Endothelial cell of umbilical vein (primary cell): Measurements from ENCODE around the gene KIF19. TPM values are rescaled to one million over a fixed set of nuclear protein-coding genes. Genes with fewer than 3 reads are reported as not detected.

Experiments
- BruUV-seq: library from RNA; stranded (reverse); fragments of 400-500 nt; replicated peaks from 2 replicates; lab custom pipeline; 2021; lab: Mats Ljungman, UMichigan
- CTCF ChIA-PET: fragments of 300-600, 350-600 bp; sonication (Branson Sonifier 250); formaldehyde crosslinking; loops from one replicate; lab custom pipeline; 2021; ENCODE audit warnings: antibody characterized with exemption, inconsistent platforms; lab: Charles Lee
- POLR2A ChIA-PET: fragments of 300-600, 350-600 bp; sonication (Branson Sonifier 250); formaldehyde crosslinking; loops from one replicate; lab custom pipeline; 2021; ENCODE audit warnings: antibody characterized with exemption, inconsistent platforms; lab: Charles Lee
- DNase-seq: peaks from one replicate; pipeline ENCODE4 v3.0.0-alpha.2; 2011; ENCODE audit warnings: low read depth, low spot score
- FAIRE-seq: peaks from 2 replicates; lab custom pipeline; 2011; peaks lifted over from hg19 to GRCh38; lab: Jason Lieb, UNC
- H2AFZ ChIP-seq: 2 replicates; pipeline ENCODE4 v1.6.0; 2012; ENCODE audit warnings: low read depth, low read length, control low read depth, inconsistent platforms
- H3K27ac ChIP-seq: 2 replicates; pipeline ENCODE4 v1.5.1; 2011; ENCODE audit warnings: low read depth, mild to moderate bottlenecking, control low read depth, low read length, moderate library complexity; ENCODE audit not compliant: insufficient read depth
- H3K27me3 ChIP-seq, 2 experiments: 2 replicates each; pipeline versions ENCODE4 v1.6.0 to v1.6.1; 2011; ENCODE audit warnings: low read length in 2 of 2, mixed read lengths in 1 of 2; ENCODE audit not compliant: control insufficient read depth in 2 of 2, insufficient read depth in 2 of 2
- H3K36me3 ChIP-seq, 2 experiments: 2 replicates in 1 of 2; 3 replicates in 1 of 2; pipeline ENCODE4 v1.5.1; 2011; ENCODE audit warnings: low read length in 2 of 2, mild to moderate bottlenecking in 1 of 2, moderate library complexity in 1 of 2; ENCODE audit not compliant: control insufficient read depth in 2 of 2, insufficient read depth in 2 of 2; ENCODE audit errors: extremely low read depth in 1 of 2
- H3K4me1 ChIP-seq: 3 replicates; pipeline ENCODE4 v1.5.1; 2011; ENCODE audit warnings: mild to moderate bottlenecking, low read length; ENCODE audit not compliant: control insufficient read depth, insufficient read depth; ENCODE audit errors: extremely low read depth
- H3K4me2 ChIP-seq: 2 replicates; pipeline ENCODE4 v1.6.1; 2011; ENCODE audit warnings: low read length, control low read depth, mixed read lengths; ENCODE audit not compliant: insufficient read depth
- H3K4me3 ChIP-seq, 3 experiments: fragments of 200-600 bp in 1 of 3; sonication (generic), shearing (Covaris generic) in 1 of 3; replicated peaks in 1 of 3; 2 replicates each; pipeline ENCODE4 v1.5.1; 2011 to 2016; ENCODE audit warnings: control low read depth in 3 of 3, low read length in 3 of 3, mild to moderate bottlenecking in 2 of 3, inconsistent platforms in 1 of 3, low read depth in 1 of 3, moderate library complexity in 1 of 3; ENCODE audit not compliant: insufficient read depth in 1 of 3
- H3K79me2 ChIP-seq: 2 replicates; pipeline ENCODE4 v1.6.0; 2012; ENCODE audit warnings: low read length, inconsistent platforms; ENCODE audit not compliant: control insufficient read depth, insufficient read depth
- H3K9ac ChIP-seq: replicated peaks from 2 replicates; pipeline ENCODE3; 2011; ENCODE audit warnings: low read length, control low read depth; ENCODE audit not compliant: insufficient read depth; ENCODE audit errors: extremely low read depth
- H3K9me1 ChIP-seq: replicated peaks from 3 replicates; pipeline ENCODE4 v1.6.0; 2011; ENCODE audit warnings: mild to moderate bottlenecking, low read length; ENCODE audit not compliant: control insufficient read depth, insufficient read depth; ENCODE audit errors: extremely low read depth
- H3K9me3 ChIP-seq: replicated peaks from 2 replicates; pipeline ENCODE4 v1.5.1; 2012; ENCODE audit warnings: low read length, inconsistent platforms; ENCODE audit not compliant: control insufficient read depth, insufficient read depth
- H4K20me1 ChIP-seq: replicated peaks from 2 replicates; pipeline ENCODE3; 2011; ENCODE audit warnings: mild to moderate bottlenecking, low read length; ENCODE audit not compliant: control insufficient read depth, insufficient read depth; ENCODE audit errors: extremely low read depth
- EZH2 ChIP-seq: IDR thresholded peaks from 2 replicates; pipeline ENCODE4 v1.6.1; 2012; ENCODE audit warnings: borderline replicate concordance, low read depth, mild to moderate bottlenecking, moderate library complexity, low read length, inconsistent platforms; ENCODE audit not compliant: severe bottlenecking
- FOS ChIP-seq: IDR thresholded peaks from 2 replicates; pipeline ENCODE4 v1.6.1; 2011; ENCODE audit warnings: mild to moderate bottlenecking, low read length, moderate library complexity, borderline replicate concordance; ENCODE audit not compliant: insufficient read depth
- GATA2 ChIP-seq: IDR thresholded peaks from 2 replicates; pipeline ENCODE4 v1.7.0; 2011; ENCODE audit warnings: low read depth, mild to moderate bottlenecking, moderate library complexity, mixed read lengths, low read length; ENCODE audit not compliant: insufficient read length, insufficient read depth
- JUN ChIP-seq: IDR thresholded peaks from 2 replicates; pipeline ENCODE4 v1.6.1; 2011; ENCODE audit warnings: borderline replicate concordance, low read depth; ENCODE audit not compliant: insufficient read length, insufficient read depth
- MYC ChIP-seq: IDR thresholded peaks from one replicate; pipeline ENCODE4 v1.6.1; 2011; ENCODE audit warnings: mild to moderate bottlenecking, low read depth, low read length
- POLR2A ChIP-seq: IDR thresholded peaks from 2 replicates; pipeline ENCODE4 v1.6.1; 2012; ENCODE audit warnings: low read depth, mild to moderate bottlenecking, control low read depth, low read length
- POLR2AphosphoS5 ChIP-seq: IDR thresholded peaks from 2 replicates; pipeline ENCODE4 v1.6.1; 2012; ENCODE audit warnings: low read depth, mild to moderate bottlenecking, control low read depth, low read length, moderate library complexity; ENCODE audit not compliant: insufficient read depth
- dilution Hi-C: fragments of 300-500 bp; cut with MboI; formaldehyde crosslinking; loops from one replicate; pipeline ENCODE4 v1.15.0; 2019; ENCODE audit warnings: low sequenced_read_pairs; ENCODE audit not compliant: extremely low pct_ligation_motif_present
- intact Hi-C: fragments of 100-400 bp; cut with micrococcal nuclease; formaldehyde crosslinking; loops from one replicate; pipeline ENCODE4 v1.10.0; 2022
- polyA plus RNA-seq, 4 experiments: library from polyadenylated mRNA; depleted of rRNA in 3 of 4; stranded (reverse) in 3 of 4; unstranded in 1 of 4; fragments of >200 nt; gene quantifications; 2 replicates each; pipeline versions ENCODE4 v1.2.1 to v1.2.3, GENCODE V29; 2011 to 2012; ENCODE audit warnings: missing spikeins in 1 of 4
- total RNA-seq: library from RNA; stranded (reverse); gene quantifications from 2 replicates; pipeline ENCODE4 v1.2.3, GENCODE V29; 2021
- TF ChIP-seq, protein P1 (sequence below): IDR thresholded peaks from 2 replicates; pipeline ENCODE4 v1.6.1; 2011; ENCODE audit not compliant: insufficient read depth, insufficient read length
- TF ChIP-seq, protein P2 (sequence below), 2 donors: IDR thresholded peaks; 1 replicate in 1 of 2; 2 replicates in 1 of 2; pipeline ENCODE4 v1.5.1; 2011; ENCODE audit warnings: low read length in 2 of 2, mild to moderate bottlenecking in 2 of 2, moderate library complexity in 2 of 2, control low read depth in 1 of 2, inconsistent platforms in 1 of 2, low read depth in 1 of 2; ENCODE audit not compliant: insufficient read depth in 1 of 2; ENCODE audit errors: extremely low read depth in 1 of 2

KIF19 gene
- total and polyA plus RNA-seq, 2 donors (not counting 3 experiments of a cell fraction or from before 2014, with no cell fraction given): 0.10 to 0.84 TPM

DNA sequence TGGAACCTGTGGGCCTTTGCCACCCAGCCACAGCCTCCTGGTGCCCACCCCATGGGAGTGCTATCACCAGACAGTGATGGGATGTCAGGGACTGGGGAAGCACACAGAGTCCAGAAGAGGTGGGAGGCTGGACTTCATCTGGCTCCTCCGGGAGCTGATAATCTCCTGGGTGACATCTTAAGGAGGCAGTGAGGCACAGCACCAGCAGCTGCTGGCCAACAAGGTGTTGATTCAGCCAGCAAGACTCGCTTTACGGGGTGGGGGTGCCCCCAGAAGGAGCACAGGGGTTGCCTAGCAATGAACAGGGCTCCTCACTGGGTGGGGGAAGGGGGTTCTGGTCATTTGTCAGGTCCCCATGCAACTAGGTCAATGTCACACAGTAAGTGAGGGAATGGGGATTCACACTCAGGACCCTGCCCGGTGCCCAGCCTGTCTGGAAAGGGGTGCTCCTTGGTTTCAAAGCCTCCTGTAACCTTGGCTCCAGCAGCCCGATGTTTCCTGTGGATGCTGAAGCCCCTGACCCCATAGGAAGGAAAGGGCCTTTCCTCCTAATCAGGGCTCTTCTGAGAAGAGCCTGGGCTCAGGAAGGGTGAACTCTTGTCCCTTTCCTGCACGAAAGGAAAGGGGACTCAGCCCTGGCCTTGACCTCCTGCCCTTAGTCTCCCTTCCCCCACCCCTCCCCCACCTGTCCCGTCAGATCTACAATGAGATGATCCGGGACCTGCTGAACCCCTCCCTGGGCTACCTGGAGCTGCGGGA is 17.7 kb downstream of the KIF19 start:
- POLR2A ChIA-PET: no interaction called here
- TF ChIP-seq POLR2A: no peak
- TF ChIP-seq POLR2AphosphoS5: no peak
- TF ChIP-seq GATA2: no peak
- TF ChIP-seq EZH2: no peak
- TF ChIP-seq JUN: no peak
- TF ChIP-seq, protein P1, sequence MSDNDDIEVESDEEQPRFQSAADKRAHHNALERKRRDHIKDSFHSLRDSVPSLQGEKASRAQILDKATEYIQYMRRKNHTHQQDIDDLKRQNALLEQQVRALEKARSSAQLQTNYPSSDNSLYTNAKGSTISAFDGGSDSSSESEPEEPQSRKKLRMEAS: no peak
- TF ChIP-seq FOS: no peak
- TF ChIP-seq, protein P2, sequence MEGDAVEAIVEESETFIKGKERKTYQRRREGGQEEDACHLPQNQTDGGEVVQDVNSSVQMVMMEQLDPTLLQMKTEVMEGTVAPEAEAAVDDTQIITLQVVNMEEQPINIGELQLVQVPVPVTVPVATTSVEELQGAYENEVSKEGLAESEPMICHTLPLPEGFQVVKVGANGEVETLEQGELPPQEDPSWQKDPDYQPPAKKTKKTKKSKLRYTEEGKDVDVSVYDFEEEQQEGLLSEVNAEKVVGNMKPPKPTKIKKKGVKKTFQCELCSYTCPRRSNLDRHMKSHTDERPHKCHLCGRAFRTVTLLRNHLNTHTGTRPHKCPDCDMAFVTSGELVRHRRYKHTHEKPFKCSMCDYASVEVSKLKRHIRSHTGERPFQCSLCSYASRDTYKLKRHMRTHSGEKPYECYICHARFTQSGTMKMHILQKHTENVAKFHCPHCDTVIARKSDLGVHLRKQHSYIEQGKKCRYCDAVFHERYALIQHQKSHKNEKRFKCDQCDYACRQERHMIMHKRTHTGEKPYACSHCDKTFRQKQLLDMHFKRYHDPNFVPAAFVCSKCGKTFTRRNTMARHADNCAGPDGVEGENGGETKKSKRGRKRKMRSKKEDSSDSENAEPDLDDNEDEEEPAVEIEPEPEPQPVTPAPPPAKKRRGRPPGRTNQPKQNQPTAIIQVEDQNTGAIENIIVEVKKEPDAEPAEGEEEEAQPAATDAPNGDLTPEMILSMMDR (IDR thresholded peaks at IDR 0.05; ENCODE audit: extremely low read depth in 1 of 2, insufficient read depth in 1 of 2, low read depth in 1 of 2, low read length in 2 of 2): no peak
- no peak for TF ChIP-seq MYC
- Histone ChIP-seq H2AFZ (no peak overlapping the region), H3K9me1 (no peaks in the 10 kb centered on the region), H3K36me3 (no peaks in the 10 kb centered on the region), H3K4me1 (peaks cover 10% of the 10 kb centered on the region), H3K27me3 (no peaks in the 10 kb centered on the region), H3K4me3 (no peak overlapping the region), H4K20me1 (no peaks in the 10 kb centered on the region), H3K27ac (no peak overlapping the region), H3K9ac (no peak overlapping the region), H3K9me3 (no peaks in the 10 kb centered on the region), H3K4me2 (no peak overlapping the region), H3K79me2 (no peaks in the 10 kb centered on the region)
- FAIRE-seq (no peak), DNase-seq (no peak)
- CTCF ChIA-PET: no interaction called here
- BruUV-seq: no TSS peak
- intact Hi-C loops (no loop called here), dilution Hi-C loops (no loop called here)
